DOHH2 (cell line): ENCODE results near the gene MCC.

Experiments used
- H3F3A ChIP-seq: fragments of 200-600 bp; sonication (generic), shearing (Covaris generic); 2 replicates; pipeline ENCODE4 v1.6.0; 2016; ENCODE audit warnings: antibody characterized with exemption, mild to moderate bottlenecking; ENCODE audit not compliant: control insufficient read depth, insufficient read depth
- H3K27ac ChIP-seq: fragments of 200-600 bp; sonication (generic); 2 replicates; pipeline ENCODE4 v1.5.1; 2014; ENCODE audit warnings: low read depth, mild to moderate bottlenecking, low read length, moderate library complexity
- H3K27me3 ChIP-seq: fragments of 200-600 bp; sonication (generic); 2 replicates; pipeline ENCODE4 v1.6.1; 2014; ENCODE audit warnings: mild to moderate bottlenecking, low read length, mixed read lengths; ENCODE audit not compliant: control insufficient read depth
- H3K36me3 ChIP-seq: fragments of 200-600 bp; sonication (generic); 2 replicates; pipeline ENCODE4 v1.6.1; 2014; ENCODE audit warnings: mild to moderate bottlenecking, low read length, moderate library complexity, mixed read lengths; ENCODE audit not compliant: control insufficient read depth
- H3K4me1 ChIP-seq: fragments of 200-600 bp; sonication (generic); 2 replicates; pipeline ENCODE4 v1.6.1; 2014; ENCODE audit warnings: mild to moderate bottlenecking, low read length, mixed read lengths; ENCODE audit not compliant: control insufficient read depth
- H3K4me2 ChIP-seq: fragments of 200-600 bp; sonication (generic); 2 replicates; pipeline ENCODE4 v1.6.0; 2014; ENCODE audit warnings: mild to moderate bottlenecking, low read length, moderate library complexity
- H3K4me3 ChIP-seq: fragments of 200-600 bp; sonication (generic); 2 replicates; pipeline ENCODE4 v1.5.1; 2014; ENCODE audit warnings: mild to moderate bottlenecking, low read length, mixed read lengths
- H3K79me2 ChIP-seq: fragments of 200-600 bp; sonication (generic); 2 replicates; pipeline ENCODE4 v1.6.1; 2014; ENCODE audit warnings: mild to moderate bottlenecking, low read length, mixed read lengths; ENCODE audit not compliant: control insufficient read depth
- H3K9me2 ChIP-seq: fragments of 200-600 bp; sonication (generic); replicated peaks from 2 replicates; pipeline ENCODE4 v1.6.1; 2014; ENCODE audit warnings: mild to moderate bottlenecking, low read length, mixed read lengths; ENCODE audit not compliant: control insufficient read depth
- H3K9me3 ChIP-seq: fragments of 200-600 bp; sonication (generic); 2 replicates; pipeline ENCODE4 v1.6.1; 2014; ENCODE audit warnings: antibody characterized with exemption, low read length, mixed read lengths; ENCODE audit not compliant: control insufficient read depth, insufficient read depth
- H4K20me1 ChIP-seq: fragments of 200-600 bp; sonication (generic); 2 replicates; pipeline ENCODE4 v1.6.0; 2014; ENCODE audit warnings: low read depth, mild to moderate bottlenecking, antibody characterized with exemption, low read length, moderate library complexity; ENCODE audit not compliant: control insufficient read depth, insufficient read depth
- EZH2phosphoT487 ChIP-seq: fragments of 200-600 bp; sonication (generic); IDR thresholded peaks from 2 replicates; pipeline ENCODE4 v1.6.1; 2017; ENCODE audit warnings: borderline replicate concordance, mild to moderate bottlenecking, antibody characterized with exemption, low read length, moderate library complexity, mixed read lengths
- TF ChIP-seq, protein P1 (sequence below): fragments of 200-600 bp; sonication (generic); IDR thresholded peaks from one replicate; pipeline ENCODE4 v1.5.1; 2014; ENCODE audit warnings: antibody characterized with exemption, mild to moderate bottlenecking, low read depth, low read length; ENCODE audit not compliant: poor library complexity, severe bottlenecking

Gene MCC

DNA sequence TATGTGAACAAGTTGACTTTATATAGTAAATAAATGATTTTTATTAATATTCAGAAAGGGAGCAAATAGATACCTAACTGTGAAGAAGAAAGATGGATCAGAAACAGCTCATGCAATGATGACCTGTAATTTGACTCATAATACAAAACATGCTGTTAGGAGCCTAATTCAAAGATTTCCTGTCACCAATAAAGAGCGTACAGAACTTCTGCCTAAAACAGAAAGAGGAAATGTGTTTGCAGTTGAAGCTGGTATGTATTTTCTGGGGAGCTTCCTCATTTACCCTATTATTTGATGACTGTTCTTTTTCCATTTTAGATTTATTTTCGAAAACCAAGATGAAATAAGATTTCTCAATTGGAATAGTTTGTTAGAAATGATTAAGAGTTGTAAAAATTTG lies 36.7 kb upstream of the MCC start:
- Histone ChIP-seq H3F3A (no peaks in the 10 kb centered on the region; the same call in none of the 2 replicates), H3K79me2 (peaks cover 44% of the 10 kb centered on the region), H3K4me2 (peak overlapping the region; percentile 44), H3K9me3 (no peaks in the 10 kb centered on the region), H3K4me1 (peaks cover 30% of the 10 kb centered on the region), H3K27me3 (no peaks in the 10 kb centered on the region), H4K20me1 (no peaks in the 10 kb centered on the region), H3K9me2 (no peaks in the 10 kb centered on the region), H3K36me3 (peaks cover 36% of the 10 kb centered on the region), H3K4me3 (no peak overlapping the region), H3K27ac (peak overlapping the region; percentile 5; the same call in 1 of the 2 replicates)
- TF ChIP-seq, protein P1, sequence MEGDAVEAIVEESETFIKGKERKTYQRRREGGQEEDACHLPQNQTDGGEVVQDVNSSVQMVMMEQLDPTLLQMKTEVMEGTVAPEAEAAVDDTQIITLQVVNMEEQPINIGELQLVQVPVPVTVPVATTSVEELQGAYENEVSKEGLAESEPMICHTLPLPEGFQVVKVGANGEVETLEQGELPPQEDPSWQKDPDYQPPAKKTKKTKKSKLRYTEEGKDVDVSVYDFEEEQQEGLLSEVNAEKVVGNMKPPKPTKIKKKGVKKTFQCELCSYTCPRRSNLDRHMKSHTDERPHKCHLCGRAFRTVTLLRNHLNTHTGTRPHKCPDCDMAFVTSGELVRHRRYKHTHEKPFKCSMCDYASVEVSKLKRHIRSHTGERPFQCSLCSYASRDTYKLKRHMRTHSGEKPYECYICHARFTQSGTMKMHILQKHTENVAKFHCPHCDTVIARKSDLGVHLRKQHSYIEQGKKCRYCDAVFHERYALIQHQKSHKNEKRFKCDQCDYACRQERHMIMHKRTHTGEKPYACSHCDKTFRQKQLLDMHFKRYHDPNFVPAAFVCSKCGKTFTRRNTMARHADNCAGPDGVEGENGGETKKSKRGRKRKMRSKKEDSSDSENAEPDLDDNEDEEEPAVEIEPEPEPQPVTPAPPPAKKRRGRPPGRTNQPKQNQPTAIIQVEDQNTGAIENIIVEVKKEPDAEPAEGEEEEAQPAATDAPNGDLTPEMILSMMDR: no peak
- TF ChIP-seq EZH2phosphoT487: no peak

DNA sequence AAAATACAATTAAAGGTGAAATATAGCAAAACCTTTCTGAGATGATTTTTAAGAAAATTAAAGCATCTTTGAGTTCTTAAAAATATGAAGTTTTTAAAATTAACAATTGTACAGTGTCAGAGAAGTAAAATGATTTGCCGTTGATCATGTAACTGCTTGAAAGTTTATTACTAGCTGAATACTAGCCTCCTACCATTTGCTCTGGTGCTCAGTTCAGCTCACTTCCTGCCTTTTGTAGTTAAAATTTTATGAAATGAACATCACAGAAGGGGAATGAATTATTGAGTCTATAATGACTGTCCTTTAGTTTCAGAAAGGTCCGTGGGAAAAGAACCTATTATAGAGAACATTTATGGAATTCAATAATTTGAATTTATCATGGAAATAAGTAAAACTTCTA lies 34.9 kb upstream of the MCC start:
- TF ChIP-seq EZH2phosphoT487: no peak
- TF ChIP-seq, protein P1: no peak
- Histone ChIP-seq H3K36me3 (peaks cover 37% of the 10 kb centered on the region), H3K4me2 (no peak overlapping the region), H3K27ac (no peak overlapping the region), H3F3A (no peaks in the 10 kb centered on the region; the same call in none of the 2 replicates), H3K9me3 (no peaks in the 10 kb centered on the region), H3K4me1 (peaks cover 30% of the 10 kb centered on the region), H3K27me3 (no peaks in the 10 kb centered on the region), H3K79me2 (peaks cover 56% of the 10 kb centered on the region), H4K20me1 (no peaks in the 10 kb centered on the region), H3K9me2 (no peaks in the 10 kb centered on the region), H3K4me3 (no peak overlapping the region)

GRCh38 chr5:113520899-113521298 lies 32.6 kb upstream of the MCC start:
- H3K79me2 ChIP-seq: peaks cover 70% of the 10 kb centered on the region
- TF ChIP-seq, protein P1: no peak
- TF ChIP-seq EZH2phosphoT487: no peak
- no peaks in the 10 kb centered on the region; the same call in none of the 2 replicates for H3F3A ChIP-seq
- H3K27me3 ChIP-seq: no peaks in the 10 kb centered on the region
- H3K4me1 ChIP-seq: peaks cover 36% of the 10 kb centered on the region
- no peak overlapping the region for H3K27ac ChIP-seq
- H3K9me2 ChIP-seq: no peaks in the 10 kb centered on the region
- no peak overlapping the region for H3K4me2 ChIP-seq
- H3K36me3 ChIP-seq: peaks cover 45% of the 10 kb centered on the region
- H4K20me1 ChIP-seq: no peaks in the 10 kb centered on the region
- no peaks in the 10 kb centered on the region for H3K9me3 ChIP-seq
- no peak overlapping the region for H3K4me3 ChIP-seq
